ENCODE measurements around the gene NTRK1.
A peak's percentile ranks its signal among the peaks of the same experiment; 100 is the strongest.

The NTRK1 gene

GRCh38 chr1:156838972-156839371 is 21.7 kb upstream of the NTRK1 start:
- DNase-seq (ENCODE audit: low read depth) = no peak

GRCh38 chr1:156839426-156840109 is 21.1 kb upstream of the NTRK1 start:
- DNase-seq (ENCODE audit: low read depth) = no peak

GRCh38 chr1:156840186-156840897 is 20.3 kb upstream of the NTRK1 start:
- no peak for DNase-seq (ENCODE audit: low read depth)

DNA sequence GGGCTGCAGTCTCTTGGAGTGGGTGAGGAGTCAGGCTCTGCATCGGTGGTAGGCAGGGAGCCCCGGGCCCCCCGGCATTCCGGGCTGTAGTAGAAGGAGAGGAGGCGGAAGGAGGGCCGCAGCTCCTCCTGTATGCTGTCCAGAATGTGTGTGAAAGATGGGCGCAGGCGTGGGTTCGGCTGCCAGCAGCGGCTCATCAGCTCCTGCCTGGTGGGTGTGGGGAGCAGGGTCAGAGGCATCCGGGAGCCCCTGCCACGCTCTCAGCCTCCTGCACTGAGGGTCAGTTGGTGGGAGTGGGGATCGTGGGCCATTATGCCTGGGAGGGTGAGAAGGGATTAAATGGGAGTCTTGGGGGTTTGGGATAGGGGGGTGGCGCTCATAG is 19.8 kb upstream of the NTRK1 start:
- no peak for DNase-seq (ENCODE audit: low read depth)

DNA sequence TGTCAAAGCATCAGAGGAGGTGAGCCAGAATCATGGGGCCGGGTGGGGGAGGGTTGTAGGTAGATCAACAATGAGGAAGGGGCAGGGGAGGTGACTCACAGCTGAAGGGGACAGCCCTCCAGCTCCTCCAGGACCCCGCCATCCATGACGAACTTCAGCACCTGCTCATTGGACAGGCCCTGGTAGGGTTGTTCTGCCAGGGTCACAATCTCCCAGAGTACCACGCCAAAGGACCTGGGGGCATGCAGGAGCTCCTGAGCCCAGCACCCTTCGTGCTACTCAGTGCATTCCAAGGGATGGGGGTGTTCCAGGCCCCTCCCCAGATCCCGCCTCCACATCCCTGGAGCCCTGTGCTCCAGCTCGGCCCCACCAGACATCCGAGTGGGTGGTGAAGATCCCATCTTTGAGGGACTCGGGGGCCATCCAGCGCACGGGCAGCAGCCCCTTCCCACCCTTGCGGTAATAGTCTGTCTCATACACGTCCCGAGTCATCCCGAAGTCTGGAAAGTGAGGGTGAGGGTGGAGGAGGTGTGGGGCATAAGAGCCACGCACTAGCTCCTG is 19.3 kb upstream of the NTRK1 start:
- DNase-seq (ENCODE audit: low read depth) = no peak

- no peak for DNase-seq (ENCODE audit: low read depth)
These were observed 17.9 kb upstream of the NTRK1 start for GRCh38 chr1:156842618-156843300.

GRCh38 chr1:156844102-156844501 is 16.6 kb upstream of the NTRK1 start:
- DNase-seq (ENCODE audit: low read depth) = no peak

DNA sequence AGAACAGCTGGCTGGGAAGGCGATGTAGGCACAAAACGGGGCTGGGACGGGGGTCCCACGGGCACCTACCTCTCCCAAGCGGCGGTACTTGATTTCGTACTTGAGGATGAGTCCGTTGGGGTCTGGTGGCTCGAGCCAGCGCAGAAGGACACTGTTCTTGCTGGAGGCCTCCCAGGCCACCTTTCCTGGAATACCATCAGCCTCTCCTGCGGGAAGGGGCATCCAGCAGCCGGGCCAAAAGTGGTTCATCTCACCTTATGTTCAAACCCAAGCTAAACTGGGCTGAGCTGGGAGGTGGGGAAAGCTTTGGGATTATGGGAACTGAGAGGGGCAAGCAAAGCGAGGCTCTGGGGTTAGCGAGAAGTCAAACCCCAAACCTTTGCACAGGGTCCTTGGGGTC is 16.0 kb upstream of the NTRK1 start:
- no peak for DNase-seq (ENCODE audit: low read depth)

DNA sequence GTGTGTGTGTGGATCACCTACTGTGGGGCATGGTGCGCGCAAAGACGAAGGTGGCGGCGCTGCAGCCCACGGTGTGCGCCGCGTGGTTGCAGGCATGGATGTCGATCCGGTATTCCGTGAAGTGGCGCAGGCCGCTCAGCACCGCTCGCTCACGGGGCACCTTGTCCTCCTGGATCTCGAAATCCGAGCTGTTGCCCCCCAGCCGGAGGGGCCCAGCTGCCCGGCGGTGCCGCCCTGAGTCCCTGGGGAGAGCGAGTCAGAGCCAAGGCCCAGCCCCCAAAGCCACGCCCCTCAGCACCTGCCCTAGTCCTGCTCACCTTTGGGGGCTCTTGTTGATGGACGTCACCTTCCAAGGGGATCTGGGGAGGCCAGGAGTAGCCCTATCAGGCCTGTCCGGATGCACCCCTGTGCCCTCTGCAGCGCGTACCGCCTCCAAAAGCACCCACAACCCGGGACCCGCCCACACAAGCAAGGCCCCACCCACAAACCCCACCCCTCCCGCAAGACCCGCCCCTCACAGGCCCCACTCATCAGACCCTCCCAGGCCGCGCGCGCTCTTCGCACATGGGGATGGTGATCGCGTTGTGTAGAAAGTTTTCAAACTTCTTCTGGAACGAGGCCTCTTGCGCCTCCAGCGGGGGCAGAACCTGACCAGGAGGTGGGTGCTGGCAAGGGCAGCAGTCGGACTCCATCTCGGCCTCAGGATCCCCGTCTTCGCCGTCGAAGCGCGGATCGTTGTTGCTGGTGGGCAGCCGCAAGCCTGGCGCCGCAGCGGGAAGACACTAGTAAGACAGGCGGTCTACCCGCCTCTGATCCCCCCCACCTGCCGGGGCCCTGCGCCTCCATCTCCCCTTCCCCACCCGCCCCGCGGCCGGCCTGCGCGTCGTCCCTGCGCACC is 15.4 kb upstream of the NTRK1 start:
- no peak for DNase-seq (ENCODE audit: low read depth)

DNA sequence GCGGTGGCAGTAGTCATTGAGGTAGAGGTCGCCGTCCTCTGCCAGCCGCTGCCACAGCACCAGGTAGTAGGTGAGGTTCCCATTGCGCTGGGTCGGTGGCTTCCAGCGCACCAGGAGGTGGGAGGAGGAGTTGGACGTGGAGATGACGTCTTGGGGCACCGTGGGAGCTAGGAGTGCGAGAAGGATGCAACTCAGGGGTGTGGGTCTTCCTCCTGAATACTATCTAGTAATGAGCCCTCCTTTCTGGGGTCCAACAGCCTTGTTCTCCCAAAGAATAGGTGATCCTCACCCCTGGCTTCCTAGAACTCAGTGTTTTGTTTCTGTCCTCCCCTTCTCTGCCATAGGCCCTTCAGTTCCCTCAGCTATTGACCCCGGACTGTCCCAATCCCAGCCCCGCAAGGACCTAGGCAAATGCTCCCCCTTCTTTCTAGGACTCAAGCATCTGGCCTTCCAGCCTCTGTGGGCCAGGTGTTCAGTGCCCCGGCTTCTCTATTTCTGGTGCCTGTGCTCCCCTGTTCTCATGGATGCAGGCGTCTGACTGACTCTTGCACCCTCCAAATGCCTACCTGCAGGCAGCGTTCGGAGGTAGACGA is 14.6 kb upstream of the NTRK1 start:
- DNase-seq (ENCODE audit: low read depth) = no peak

DNA sequence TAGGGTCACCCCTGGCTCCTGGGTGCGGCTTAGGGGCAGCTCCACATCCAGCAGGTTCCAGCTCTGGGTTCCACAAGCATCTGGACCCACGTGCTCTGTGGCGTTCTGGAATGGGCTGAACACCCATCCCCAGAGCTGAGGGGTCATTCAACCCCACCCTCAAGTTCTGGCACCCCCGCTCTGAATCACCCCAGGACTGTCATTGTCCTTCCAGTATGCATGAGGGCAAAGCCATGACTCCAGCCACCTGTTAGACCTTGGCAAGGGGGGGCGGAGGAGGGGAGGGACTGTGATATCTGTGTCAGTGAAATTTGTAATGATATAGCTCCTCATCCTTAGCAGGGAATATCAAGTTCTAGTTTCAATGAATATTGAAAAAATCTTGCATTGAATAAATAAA is 14.0 kb upstream of the NTRK1 start:
- DNase-seq (ENCODE audit: low read depth) = no peak

DNA sequence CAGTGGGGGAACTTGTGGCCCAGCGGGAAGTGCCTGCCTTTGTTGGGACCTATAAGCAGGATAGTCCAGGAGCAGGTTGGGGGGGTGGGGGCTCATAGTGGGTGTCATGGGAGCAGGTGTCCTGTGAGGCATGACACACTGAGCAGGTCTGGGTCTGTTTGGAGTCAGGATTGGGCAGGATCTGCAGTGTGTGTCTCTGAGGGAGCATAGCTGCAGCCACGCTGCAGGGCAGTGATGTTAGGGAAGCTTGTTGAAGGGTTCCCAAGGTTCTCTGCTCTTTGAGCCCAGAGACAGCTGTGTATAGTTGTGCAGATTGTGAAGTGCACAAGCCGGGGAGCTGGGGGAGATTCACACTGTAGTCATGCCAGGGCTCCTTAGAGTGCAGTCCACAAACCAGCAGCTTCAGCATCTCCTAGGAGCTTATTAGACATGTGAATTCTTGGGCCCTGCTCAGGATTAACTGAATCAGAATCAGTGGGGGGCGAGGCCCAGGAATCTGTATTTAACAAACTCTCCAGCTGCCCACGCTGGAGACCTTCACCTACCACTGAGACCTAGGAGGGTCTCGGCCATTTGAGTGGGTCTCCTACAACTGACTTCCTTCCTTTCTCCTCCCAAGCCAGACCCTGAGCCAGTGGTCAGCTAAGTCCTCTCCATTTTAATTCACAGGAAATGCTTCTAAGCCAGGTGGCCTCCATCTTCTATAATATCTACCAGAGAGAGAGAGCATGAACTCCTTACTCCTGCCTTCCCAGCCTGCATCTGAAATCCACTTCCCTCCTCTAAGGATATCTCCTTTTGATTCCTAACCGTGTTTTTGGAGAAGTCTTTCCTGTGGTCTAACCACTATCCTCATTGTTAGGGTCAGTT is 12.8 kb upstream of the NTRK1 start:
- no peak for DNase-seq (ENCODE audit: low read depth)

DNA sequence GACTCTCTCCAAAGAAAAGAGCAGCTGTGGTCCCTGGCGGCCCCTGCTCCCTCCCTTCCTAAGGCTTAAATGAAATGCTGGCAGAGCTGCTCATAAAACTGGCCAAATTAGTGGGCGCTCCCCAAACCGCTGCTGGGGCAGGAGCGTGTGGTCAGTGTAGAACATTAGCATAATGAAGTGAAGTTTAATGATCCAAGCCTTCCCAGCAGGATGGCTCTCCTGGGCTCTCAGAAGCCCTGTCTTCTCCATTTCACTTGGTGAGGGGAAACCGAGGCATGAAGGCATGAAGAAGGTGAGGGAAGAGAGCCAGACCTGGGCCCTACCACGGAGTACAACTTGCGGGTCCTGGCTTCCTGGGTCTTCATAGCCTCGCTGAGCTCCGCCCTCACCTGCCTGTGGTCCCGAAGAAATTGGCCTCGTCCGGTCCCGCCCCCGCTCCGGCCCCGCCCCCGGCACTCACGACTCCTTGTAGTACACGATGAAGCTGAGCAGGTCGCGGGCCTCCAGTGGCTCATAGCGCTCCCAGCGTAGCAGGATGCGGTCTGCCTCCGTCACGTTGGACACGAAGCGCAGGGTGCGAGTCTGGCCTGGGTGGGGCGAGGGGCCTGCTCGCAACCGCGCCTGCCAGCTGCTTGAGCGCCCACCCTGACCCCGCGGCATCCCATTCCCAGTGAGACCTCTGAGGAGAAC is 12.1 kb upstream of the NTRK1 start:
- no peak for DNase-seq (ENCODE audit: low read depth)

DNA sequence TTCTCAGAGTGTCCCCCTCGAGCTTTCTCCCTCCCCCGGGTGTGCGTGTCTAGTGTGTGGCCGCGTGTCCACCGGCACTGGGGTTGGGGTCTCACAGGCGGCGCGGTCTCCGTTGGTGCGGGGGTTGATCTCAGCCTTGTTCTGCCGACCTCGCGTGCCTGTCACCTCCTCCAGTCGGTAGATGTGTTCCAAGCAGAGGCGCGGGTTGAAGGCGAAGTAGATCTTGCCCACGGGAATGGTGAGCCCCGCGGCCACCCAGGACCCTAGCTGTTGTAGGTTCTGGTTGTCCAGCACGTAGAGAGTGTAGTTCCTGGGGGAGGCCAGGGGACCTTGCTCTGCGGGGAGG is 11.5 kb upstream of the NTRK1 start:
- DNase-seq (ENCODE audit: low read depth) = no peak

- DNase-seq (ENCODE audit: low read depth) = no peak
These were observed 8.8 kb upstream of the NTRK1 start for GRCh38 chr1:156851779-156852417.

DNA sequence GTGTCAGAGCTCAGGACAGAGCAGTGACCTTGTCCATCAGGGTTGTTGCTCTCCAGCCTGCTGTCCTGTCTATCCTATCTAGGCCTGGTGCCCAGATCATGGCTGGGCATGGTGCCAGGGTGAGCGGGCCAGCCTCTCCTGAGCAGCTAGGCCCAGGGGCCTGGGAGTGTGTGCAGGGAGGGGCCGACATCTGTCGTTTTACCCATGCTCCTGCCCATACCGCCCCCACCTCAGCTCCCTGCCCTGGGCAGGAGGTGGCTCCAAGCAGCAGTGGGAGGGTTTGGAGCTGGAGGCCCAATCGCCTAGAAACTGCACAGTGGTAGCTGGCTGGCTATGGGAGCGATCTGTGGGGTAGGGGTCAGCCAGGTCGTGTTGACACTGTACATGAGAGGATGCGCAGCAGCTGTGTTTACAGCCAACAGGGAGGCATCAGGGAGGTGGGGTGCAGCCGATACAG is 8.2 kb upstream of the NTRK1 start:
- DNase-seq (ENCODE audit: low read depth) = peak; percentile 5

GRCh38 chr1:156853761-156854160 is 6.9 kb upstream of the NTRK1 start:
- no peak for DNase-seq (ENCODE audit: low read depth)

GRCh38 chr1:156854634-156855033 is 6.0 kb upstream of the NTRK1 start:
- DNase-seq (ENCODE audit: low read depth) = no peak

- no peak for DNase-seq (ENCODE audit: low read depth)
These were observed 4.3 kb upstream of the NTRK1 start for GRCh38 chr1:156856282-156856785.

Data from GM04503 (cell line).